ENCODE data around the gene ARHGAP26.
"Not testable (repeated sequence)": the region's sequence is repeated elsewhere in the genome, so short reads cannot be mapped to it uniquely, and the experiment has no call there.

- TF ChIP-seq, protein P1, sequence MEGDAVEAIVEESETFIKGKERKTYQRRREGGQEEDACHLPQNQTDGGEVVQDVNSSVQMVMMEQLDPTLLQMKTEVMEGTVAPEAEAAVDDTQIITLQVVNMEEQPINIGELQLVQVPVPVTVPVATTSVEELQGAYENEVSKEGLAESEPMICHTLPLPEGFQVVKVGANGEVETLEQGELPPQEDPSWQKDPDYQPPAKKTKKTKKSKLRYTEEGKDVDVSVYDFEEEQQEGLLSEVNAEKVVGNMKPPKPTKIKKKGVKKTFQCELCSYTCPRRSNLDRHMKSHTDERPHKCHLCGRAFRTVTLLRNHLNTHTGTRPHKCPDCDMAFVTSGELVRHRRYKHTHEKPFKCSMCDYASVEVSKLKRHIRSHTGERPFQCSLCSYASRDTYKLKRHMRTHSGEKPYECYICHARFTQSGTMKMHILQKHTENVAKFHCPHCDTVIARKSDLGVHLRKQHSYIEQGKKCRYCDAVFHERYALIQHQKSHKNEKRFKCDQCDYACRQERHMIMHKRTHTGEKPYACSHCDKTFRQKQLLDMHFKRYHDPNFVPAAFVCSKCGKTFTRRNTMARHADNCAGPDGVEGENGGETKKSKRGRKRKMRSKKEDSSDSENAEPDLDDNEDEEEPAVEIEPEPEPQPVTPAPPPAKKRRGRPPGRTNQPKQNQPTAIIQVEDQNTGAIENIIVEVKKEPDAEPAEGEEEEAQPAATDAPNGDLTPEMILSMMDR (conservative IDR thresholded peaks at IDR 0.05 in 1 of 2, IDR thresholded peaks at IDR 0.05 in 1 of 2; ENCODE audit: low read depth in 1 of 2, low read length in 2 of 2), result not testable (repeated sequence)
- TF ChIP-seq EZH2 (IDR thresholded peaks at IDR 0.05; ENCODE audit: low read length, missing control alignments), result not testable (repeated sequence)
Measured at GRCh38 chr5:142995621-142996020, 225.4 kb downstream of the ARHGAP26 start.
